ENCODE data around the gene DGKG.

Gene DGKG

GRCh38 chr3:186194451-186194811 is 167.6 kb downstream of the DGKG start:
- no peak for DNase-seq
- TF ChIP-seq POLR2A (IDR thresholded peaks at IDR 0.05; ENCODE audit: low read length) (no peak), GATA1 (IDR thresholded peaks at IDR 0.05; ENCODE audit: low read depth, low read length) (no peak)

GRCh38 chr3:186193534-186194450 is 168.2 kb downstream of the DGKG start:
- no peak for DNase-seq
- TF ChIP-seq POLR2A (IDR thresholded peaks at IDR 0.05; ENCODE audit: low read length), result no peak
- TF ChIP-seq GATA1 (IDR thresholded peaks at IDR 0.05; ENCODE audit: low read depth, low read length), result no peak

- no peak for DNase-seq
- TF ChIP-seq GATA1 (IDR thresholded peaks at IDR 0.05; ENCODE audit: low read depth, low read length) (no peak), POLR2A (IDR thresholded peaks at IDR 0.05; ENCODE audit: low read length) (no peak)
Measured at GRCh38 chr3:186192823-186193222, 169.2 kb downstream of the DGKG start.

GRCh38 chr3:186189492-186189891 is 172.5 kb downstream of the DGKG start:
- no peak for DNase-seq
- TF ChIP-seq GATA1 (IDR thresholded peaks at IDR 0.05; ENCODE audit: low read depth, low read length) (no peak), POLR2A (IDR thresholded peaks at IDR 0.05; ENCODE audit: low read length) (no peak)

- TF ChIP-seq GATA1 (IDR thresholded peaks at IDR 0.05; ENCODE audit: low read depth, low read length) (no peak), POLR2A (IDR thresholded peaks at IDR 0.05; ENCODE audit: low read length) (no peak)
- no peak for DNase-seq
Measured at GRCh38 chr3:186187401-186188275, 174.4 kb downstream of the DGKG start.

- TF ChIP-seq POLR2A (IDR thresholded peaks at IDR 0.05; ENCODE audit: low read length), result no peak
- no peak for TF ChIP-seq GATA1 (IDR thresholded peaks at IDR 0.05; ENCODE audit: low read depth, low read length)
- DNase-seq, result no peak
Measured at GRCh38 chr3:186185194-186185787, 176.7 kb downstream of the DGKG start.

- DNase-seq, result no peak
- no peak for TF ChIP-seq POLR2A (IDR thresholded peaks at IDR 0.05; ENCODE audit: low read length)
- no peak for TF ChIP-seq GATA1 (IDR thresholded peaks at IDR 0.05; ENCODE audit: low read depth, low read length)
Measured at GRCh38 chr3:186184021-186184420, 178.0 kb downstream of the DGKG start.

GRCh38 chr3:186182850-186183249 is 179.2 kb downstream of the DGKG start:
- TF ChIP-seq POLR2A (IDR thresholded peaks at IDR 0.05; ENCODE audit: low read length), result no peak
- no peak for TF ChIP-seq GATA1 (IDR thresholded peaks at IDR 0.05; ENCODE audit: low read depth, low read length)
- DNase-seq, result no peak

GRCh38 chr3:186181901-186182300 is 180.1 kb downstream of the DGKG start:
- no peak for DNase-seq
- TF ChIP-seq POLR2A (IDR thresholded peaks at IDR 0.05; ENCODE audit: low read length) (no peak), GATA1 (IDR thresholded peaks at IDR 0.05; ENCODE audit: low read depth, low read length) (no peak)

- no peak for DNase-seq
- no peak for TF ChIP-seq POLR2A (IDR thresholded peaks at IDR 0.05; ENCODE audit: low read length)
- TF ChIP-seq GATA1 (IDR thresholded peaks at IDR 0.05; ENCODE audit: low read depth, low read length), result no peak
Measured at GRCh38 chr3:186180891-186181481, 181.0 kb downstream of the DGKG start.

- no peak for DNase-seq
- no peak for TF ChIP-seq POLR2A (IDR thresholded peaks at IDR 0.05; ENCODE audit: low read length)
- no peak for TF ChIP-seq GATA1 (IDR thresholded peaks at IDR 0.05; ENCODE audit: low read depth, low read length)
Measured at GRCh38 chr3:186180151-186180550, 181.9 kb downstream of the DGKG start.

- DNase-seq, result no peak
- TF ChIP-seq POLR2A (IDR thresholded peaks at IDR 0.05; ENCODE audit: low read length), result no peak
- TF ChIP-seq GATA1 (IDR thresholded peaks at IDR 0.05; ENCODE audit: low read depth, low read length), result no peak
Measured at GRCh38 chr3:186178412-186178811, 183.6 kb downstream of the DGKG start.

- no peak for DNase-seq
- TF ChIP-seq POLR2A (IDR thresholded peaks at IDR 0.05; ENCODE audit: low read length), result no peak
- no peak for TF ChIP-seq GATA1 (IDR thresholded peaks at IDR 0.05; ENCODE audit: low read depth, low read length)
Measured at GRCh38 chr3:186176373-186176990, 185.6 kb downstream of the DGKG start.
